GM19324 (cell line): ENCODE data around the gene NONO.
"Not testable (repeated sequence)": the region's sequence is repeated elsewhere in the genome, so short reads cannot be mapped to it uniquely, and the experiment has no call there.

ENCODE experiments used
- ATAC-seq: cut with Tn5 transposase; IDR thresholded peaks from one replicate; pipeline ENCODE4 v1.9.1; 2021; ENCODE audit warnings: mild to moderate bottlenecking, moderate library complexity; ENCODE audit not compliant: unreplicated experiment, low FRiP score

The NONO gene

GRCh38 chrX:71282514-71283402, 677 bp upstream of the NONO start:
- peak; percentile 35 for ATAC-seq

GRCh38 chrX:71285929-71286328, 2.5 kb downstream of the NONO start:
- ATAC-seq: no peak

DNA sequence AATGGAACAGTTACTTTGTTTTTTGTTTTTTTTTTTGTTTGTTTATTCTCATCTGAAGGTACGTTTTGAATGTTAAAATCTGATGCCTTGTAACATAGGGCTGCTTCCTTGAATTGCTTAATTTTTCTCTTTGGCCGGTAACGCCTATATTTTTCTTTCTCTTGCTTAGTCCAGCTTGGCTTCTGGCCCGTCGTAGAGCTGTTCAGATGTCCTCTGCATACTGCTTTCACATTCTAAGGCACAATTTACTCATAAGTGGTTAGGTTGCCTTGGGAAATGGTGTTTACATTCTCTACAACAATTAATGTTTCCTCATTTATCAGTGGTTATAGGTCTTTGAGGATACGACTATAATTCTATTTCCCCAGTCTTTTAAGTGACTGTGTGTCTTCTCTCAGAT, 7.9 kb downstream of the NONO start:
- ATAC-seq: no peak

DNA sequence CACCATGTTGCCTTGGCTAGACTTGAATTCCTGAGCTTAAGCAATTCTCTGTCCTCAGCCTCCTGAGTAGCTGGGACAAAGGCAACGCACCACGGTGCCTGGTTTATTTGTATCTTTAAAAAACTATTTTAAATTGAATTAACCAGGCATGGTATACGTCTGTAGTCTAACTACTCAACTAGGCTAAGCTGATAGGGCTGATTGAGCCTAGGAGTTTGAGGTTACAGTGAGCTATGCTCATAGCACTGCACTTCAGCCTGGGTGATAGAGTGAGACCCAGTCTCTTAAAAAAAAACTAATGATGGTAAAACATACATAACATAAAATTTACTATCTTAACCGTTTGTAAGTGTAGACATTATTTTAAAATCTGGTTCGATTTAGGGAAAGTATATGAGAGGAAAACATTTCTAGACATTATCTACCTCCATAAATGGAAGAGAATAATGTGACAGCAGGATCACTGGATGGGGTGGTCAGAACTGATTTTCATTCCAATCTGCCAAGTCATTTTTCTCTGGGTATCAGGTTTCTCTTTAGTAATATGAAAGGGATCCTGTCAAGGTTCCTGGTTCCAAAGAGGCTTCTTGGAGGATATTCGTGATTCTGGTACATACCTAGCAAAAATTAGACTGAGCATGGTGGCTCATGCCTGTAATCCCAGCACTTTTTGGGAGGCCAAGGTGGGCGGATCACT, 9.4 kb downstream of the NONO start:
- no peak for ATAC-seq

GRCh38 chrX:71296806-71297205, 13.4 kb downstream of the NONO start:
- ATAC-seq: no peak

DNA sequence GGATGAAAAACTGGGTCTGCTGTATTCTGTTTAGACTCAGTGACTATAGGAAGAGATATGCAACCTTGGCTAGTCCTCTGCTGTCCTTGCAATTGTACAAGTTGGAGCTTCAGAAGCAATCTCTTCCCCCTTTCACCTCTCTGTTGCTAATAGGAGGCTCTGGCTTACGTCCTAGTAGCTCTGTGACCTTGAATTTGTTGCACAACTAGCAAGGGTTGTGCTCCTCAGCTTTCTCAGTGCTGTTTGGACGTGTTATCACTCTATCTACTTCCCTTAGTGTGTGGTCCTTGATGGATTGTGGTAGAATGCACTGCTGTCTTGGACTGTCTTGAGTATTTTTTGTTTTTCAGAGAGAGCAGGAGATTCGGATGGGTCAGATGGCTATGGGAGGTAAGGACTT, 14.7 kb downstream of the NONO start:
- ATAC-seq: no peak

- ATAC-seq: not testable (repeated sequence)
These were observed 16.6 kb downstream of the NONO start for GRCh38 chrX:71300064-71300463.

DNA sequence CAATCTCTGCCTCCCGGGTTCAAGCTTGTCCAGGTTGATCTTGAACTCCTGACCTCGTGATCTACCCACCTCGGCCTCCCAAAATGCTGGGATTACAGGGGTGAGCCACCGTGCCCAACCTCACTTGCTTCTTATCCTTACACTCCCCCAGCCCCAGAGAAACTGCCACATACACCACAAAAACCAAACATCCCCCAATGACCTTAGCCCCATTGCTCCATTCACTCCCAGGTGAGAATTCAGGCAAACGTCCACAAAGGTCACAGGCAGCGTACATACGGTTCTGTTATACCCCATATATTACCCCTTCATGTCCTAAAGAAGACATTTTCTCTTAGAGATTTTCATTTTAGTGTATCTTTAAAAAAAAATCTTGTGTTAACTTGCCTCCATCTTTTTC, 17.1 kb downstream of the NONO start:
- not testable (repeated sequence) for ATAC-seq

GRCh38 chrX:71301195-71301924, 17.9 kb downstream of the NONO start, which contains the start of gene ITGB1BP2:
Gene ITGB1BP2, plus strand, starts transcription at chrX:71301750. Its CDS starts 57 bp downstream, at chrX:71301807.
- ATAC-seq: no peak

- no peak for ATAC-seq
These were observed 19.2 kb downstream of the NONO start for GRCh38 chrX:71302461-71303213.

GRCh38 chrX:71304561-71304960, 21.1 kb downstream of the NONO start:
- ATAC-seq: no peak

GRCh38 chrX:71315917-71316316, 32.5 kb downstream of the NONO start:
- ATAC-seq: no peak

GRCh38 chrX:71316959-71317358, 33.5 kb downstream of the NONO start:
- ATAC-seq: not testable (repeated sequence)

DNA sequence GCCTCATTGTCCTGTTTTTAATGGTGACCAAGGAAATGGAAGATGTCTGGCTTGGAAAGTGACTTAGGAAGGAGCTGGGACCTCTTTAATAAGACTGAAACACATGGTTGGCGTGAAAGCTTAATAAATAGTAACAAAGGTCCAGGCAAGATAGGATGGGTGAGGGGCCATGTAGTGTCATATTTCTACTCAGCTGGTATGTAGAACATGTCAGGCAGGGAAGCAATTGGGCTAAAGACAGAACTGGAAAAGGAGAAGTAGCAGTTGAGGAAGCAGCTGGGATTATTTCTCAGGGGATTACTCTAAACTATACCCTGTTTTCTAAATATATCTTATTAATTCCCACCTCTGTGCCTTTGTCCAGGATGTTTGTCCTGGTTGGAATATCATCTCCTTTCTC, 36.7 kb downstream of the NONO start:
- no peak for ATAC-seq

GRCh38 chrX:71321731-71322130, 38.3 kb downstream of the NONO start:
- no peak for ATAC-seq

- ATAC-seq: not testable (repeated sequence)
These were observed 41.0 kb downstream of the NONO start for GRCh38 chrX:71324452-71324851.

- no peak for ATAC-seq
These were observed 43.0 kb downstream of the NONO start for GRCh38 chrX:71326394-71326793.

DNA sequence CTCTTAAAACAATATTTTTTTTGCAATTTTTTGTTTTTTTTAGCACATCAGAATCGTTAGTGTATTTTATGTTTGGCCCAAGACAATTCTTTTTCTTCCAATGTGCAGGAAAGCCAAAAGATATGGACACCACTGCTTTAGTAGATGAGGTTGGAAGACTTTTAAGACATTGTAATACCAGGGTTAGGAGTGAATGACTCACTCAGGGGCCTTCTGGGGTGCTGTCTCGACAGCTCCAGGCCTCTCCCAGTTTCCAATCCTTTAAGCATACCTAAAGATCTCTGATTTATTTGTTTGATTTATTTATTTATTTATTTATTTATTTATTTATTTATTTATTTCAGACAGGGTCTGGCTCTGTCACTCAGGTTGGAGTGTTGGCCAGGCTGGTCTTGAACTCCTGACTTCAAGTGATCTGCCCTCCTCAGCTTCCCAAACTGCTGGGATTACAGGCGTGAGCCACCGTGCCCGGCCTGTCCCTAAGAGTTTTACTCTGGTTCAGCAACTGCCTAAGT, 65.8 kb downstream of the NONO start:
- ATAC-seq: not testable (repeated sequence)

DNA sequence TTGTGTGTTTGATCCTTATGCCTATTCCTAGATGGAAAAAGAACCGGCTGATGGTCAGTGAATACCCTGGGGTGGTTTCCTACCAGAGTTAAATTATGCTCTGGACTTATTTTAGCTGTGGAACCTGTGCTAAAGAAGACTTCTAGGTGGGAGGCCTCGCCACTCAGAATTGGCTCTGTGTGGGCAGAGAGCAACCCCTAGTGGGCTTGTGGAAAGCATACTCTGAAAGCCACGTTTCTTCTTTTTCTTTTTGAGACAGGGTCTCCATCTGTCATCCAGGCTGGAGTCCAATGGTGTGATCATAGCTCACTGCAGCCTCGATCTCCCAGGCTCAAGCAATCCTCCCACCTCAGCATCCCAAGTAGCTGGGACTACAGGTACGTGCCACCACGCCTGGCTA, 66.4 kb downstream of the NONO start:
- not testable (repeated sequence) for ATAC-seq
